Neural progenitor cell (in vitro differentiated cells): ENCODE measurements around the gene PIGK. TPM values are rescaled to one million over a fixed set of nuclear protein-coding genes. Genes with fewer than 3 reads are reported as not detected.
A peak's percentile ranks its signal among the peaks of the same experiment; 100 is the strongest.

Source experiments
- DNase-seq: peaks from one replicate; pipeline ENCODE4 v3.0.0-alpha.2; 2016; ENCODE audit warnings: low spot score
- H2AFZ ChIP-seq: fragments of 200-600 bp; sonication (generic); replicated peaks from 2 replicates; pipeline ENCODE4 v1.6.1; 2016; ENCODE audit warnings: antibody characterized with exemption
- H3F3A ChIP-seq: fragments of 200-600 bp; sonication (generic); 2 replicates; pipeline ENCODE4 v1.6.1; 2016; ENCODE audit warnings: antibody characterized with exemption, low read depth
- H3K27ac ChIP-seq: fragments of 200-600 bp; sonication (generic); 2 replicates; pipeline ENCODE4 v1.5.1; 2016; ENCODE audit warnings: mild to moderate bottlenecking
- H3K27me3 ChIP-seq: fragments of 200-600 bp; sonication (generic); 2 replicates; pipeline ENCODE4 v1.6.1; 2016; ENCODE audit warnings: mild to moderate bottlenecking, moderate library complexity
- H3K36me3 ChIP-seq: fragments of 200-600 bp; sonication (generic); 2 replicates; pipeline ENCODE4 v1.5.1; 2016
- H3K4me1 ChIP-seq: fragments of 200-600 bp; sonication (generic); 2 replicates; pipeline ENCODE4 v1.6.1; 2016; ENCODE audit warnings: mixed run types
- H3K4me2 ChIP-seq: fragments of 200-600 bp; sonication (generic); 2 replicates; pipeline ENCODE4 v1.6.1; 2016
- H3K4me3 ChIP-seq: fragments of 200-600 bp; sonication (generic); 2 replicates; pipeline ENCODE4 v1.5.1; 2016
- H3K79me2 ChIP-seq: fragments of 200-600 bp; sonication (generic); 2 replicates; pipeline ENCODE4 v1.6.1; 2016; ENCODE audit warnings: low read depth
- H3K9ac ChIP-seq: fragments of 200-600 bp; sonication (generic); 2 replicates; pipeline ENCODE4 v1.6.1; 2016
- H3K9me3 ChIP-seq: fragments of 200-600 bp; sonication (generic); 2 replicates; pipeline ENCODE4 v1.5.1; 2016; ENCODE audit warnings: low read depth
- H4K20me1 ChIP-seq: fragments of 200-600 bp; sonication (generic); 2 replicates; pipeline ENCODE4 v1.6.1; 2016; ENCODE audit warnings: low read depth
- H3K27ac Mint-ChIP-seq: 3 replicates; pipeline ENCODE4 v1.8.0; 2021; ENCODE audit warnings: mixed read lengths
- H3K27me3 Mint-ChIP-seq: 2 replicates; pipeline ENCODE4 v1.8.0; 2022; ENCODE audit warnings: low read depth, mild to moderate bottlenecking, inconsistent platforms, moderate library complexity, mixed read lengths; ENCODE audit not compliant: insufficient read depth
- H3K36me3 Mint-ChIP-seq: 3 replicates; pipeline ENCODE4 v1.8.0; 2021; ENCODE audit warnings: mixed read lengths
- H3K4me1 Mint-ChIP-seq: 3 replicates; pipeline ENCODE4 v1.8.0; 2021; ENCODE audit warnings: mixed read lengths
- H3K4me3 Mint-ChIP-seq: 3 replicates; pipeline ENCODE4 v1.8.0; 2021; ENCODE audit warnings: mild to moderate bottlenecking, moderate library complexity, mixed read lengths
- H3K9me3 Mint-ChIP-seq: 3 replicates; pipeline ENCODE4 v1.8.0; 2020; ENCODE audit warnings: mixed read lengths
- EZH2 ChIP-seq: fragments of 200-600 bp; sonication (generic); IDR thresholded peaks from 2 replicates; pipeline ENCODE4 v1.6.1; 2017; ENCODE audit warnings: antibody characterized with exemption, mild to moderate bottlenecking, moderate library complexity
- EZH2phosphoT487 ChIP-seq: fragments of 200-600 bp; sonication (generic); IDR thresholded peaks from 2 replicates; pipeline ENCODE4 v1.6.1; 2017; ENCODE audit warnings: antibody characterized with exemption
- total RNA-seq: library from RNA; depleted of rRNA; stranded (reverse); fragments of >200 nt; gene quantifications from 2 replicates; pipeline ENCODE4 v1.2.3, GENCODE V29; 2015; ENCODE audit warnings: low replicate concordance
- TF ChIP-seq, protein P1 (sequence below): fragments of 200-600 bp; sonication (generic); IDR thresholded peaks from 2 replicates; pipeline ENCODE4 v1.5.1; 2017; ENCODE audit warnings: antibody characterized with exemption, mild to moderate bottlenecking

PIGK gene
- total RNA-seq, 1 donor from 2014 or later, result 44.1 TPM

DNA sequence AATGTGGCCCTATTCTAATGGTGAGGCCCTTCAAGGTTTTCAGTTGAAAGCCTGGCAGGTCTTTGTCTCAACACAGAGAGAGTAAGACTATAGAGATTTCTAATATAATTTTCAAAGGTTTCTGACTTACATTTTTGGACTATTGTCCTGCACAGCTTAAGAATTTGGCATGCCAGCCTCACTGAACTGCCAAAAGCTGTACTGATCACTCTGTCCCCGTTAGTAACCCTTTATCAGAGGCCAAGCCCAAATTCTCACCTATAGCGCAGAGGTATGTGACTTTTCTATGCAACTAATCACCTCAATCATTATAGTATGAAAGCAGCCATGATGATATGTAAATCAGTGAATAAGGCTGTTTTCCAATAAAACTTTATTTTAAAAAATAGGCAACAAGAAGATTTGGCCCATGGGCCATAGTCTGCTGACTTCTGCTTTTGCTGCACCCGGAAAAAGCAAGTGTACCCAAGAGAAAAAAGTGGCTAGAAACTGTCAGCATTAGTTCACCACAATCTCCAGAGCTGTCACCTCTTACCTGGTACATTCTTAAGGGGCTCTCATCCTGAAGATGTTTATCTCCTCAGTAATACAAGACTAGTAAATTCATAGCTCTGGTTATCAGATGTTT lies 85.4 kb downstream of the PIGK start:
- H3K27ac ChIP-seq, result no peak overlapping the region
- H3K79me2 ChIP-seq, result no peaks in the 10 kb centered on the region
- no peaks in the 10 kb centered on the region for H3K27me3 ChIP-seq
- H3K27ac Mint-ChIP-seq, result no peak overlapping the region
- no peaks in the 10 kb centered on the region for H3K4me1 ChIP-seq
- no peaks in the 10 kb centered on the region for H3K36me3 Mint-ChIP-seq
- H3K4me3 Mint-ChIP-seq, result no peak overlapping the region
- no peaks in the 10 kb centered on the region for H3F3A ChIP-seq
- H3K27me3 Mint-ChIP-seq, result no peaks in the 10 kb centered on the region
- TF ChIP-seq EZH2, result no peak
- H3K9me3 ChIP-seq, result no peaks in the 10 kb centered on the region
- no peak overlapping the region for H3K4me2 ChIP-seq
- DNase-seq, result no peak
- H3K4me1 Mint-ChIP-seq, result no peaks in the 10 kb centered on the region
- H3K9ac ChIP-seq, result no peak overlapping the region
- H3K36me3 ChIP-seq, result no peaks in the 10 kb centered on the region
- no peaks in the 10 kb centered on the region for H3K9me3 Mint-ChIP-seq
- no peak overlapping the region for H3K4me3 ChIP-seq
- H4K20me1 ChIP-seq, result no peaks in the 10 kb centered on the region
- H2AFZ ChIP-seq, result no peak overlapping the region

DNA sequence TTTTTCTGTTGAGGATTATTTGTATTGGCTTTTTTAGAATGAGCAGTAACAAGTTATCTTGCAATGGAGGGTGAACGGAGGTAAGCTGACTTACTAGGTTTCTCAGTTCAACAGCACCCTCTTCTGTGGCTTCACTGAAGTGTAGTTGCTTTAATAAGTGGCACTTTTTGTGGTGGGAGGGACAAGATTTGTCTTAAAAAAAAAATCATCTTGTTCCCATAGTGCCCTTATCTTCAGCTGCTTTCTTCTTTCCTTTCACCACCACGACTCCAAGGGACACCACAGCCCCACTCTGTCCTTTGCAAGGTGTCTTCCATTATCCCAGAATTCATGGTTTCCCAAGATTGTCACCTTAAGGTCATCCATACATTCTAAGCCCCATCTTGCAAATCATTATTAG lies 92.9 kb downstream of the PIGK start:
- no peaks in the 10 kb centered on the region for H3K27me3 ChIP-seq
- no peak overlapping the region for H3K27ac ChIP-seq
- H3K79me2 ChIP-seq, result no peaks in the 10 kb centered on the region
- H3K36me3 ChIP-seq, result no peaks in the 10 kb centered on the region
- Mint-ChIP-seq H3K4me1 (peaks cover 5% of the 10 kb centered on the region), H3K27ac (no peak overlapping the region), H3K4me3 (no peak overlapping the region), H3K9me3 (no peaks in the 10 kb centered on the region), H3K27me3 (no peaks in the 10 kb centered on the region), H3K36me3 (no peaks in the 10 kb centered on the region)
- no peak overlapping the region for H3K9ac ChIP-seq
- no peaks in the 10 kb centered on the region for H3K9me3 ChIP-seq
- H2AFZ ChIP-seq, result no peak overlapping the region
- TF ChIP-seq, protein P1, sequence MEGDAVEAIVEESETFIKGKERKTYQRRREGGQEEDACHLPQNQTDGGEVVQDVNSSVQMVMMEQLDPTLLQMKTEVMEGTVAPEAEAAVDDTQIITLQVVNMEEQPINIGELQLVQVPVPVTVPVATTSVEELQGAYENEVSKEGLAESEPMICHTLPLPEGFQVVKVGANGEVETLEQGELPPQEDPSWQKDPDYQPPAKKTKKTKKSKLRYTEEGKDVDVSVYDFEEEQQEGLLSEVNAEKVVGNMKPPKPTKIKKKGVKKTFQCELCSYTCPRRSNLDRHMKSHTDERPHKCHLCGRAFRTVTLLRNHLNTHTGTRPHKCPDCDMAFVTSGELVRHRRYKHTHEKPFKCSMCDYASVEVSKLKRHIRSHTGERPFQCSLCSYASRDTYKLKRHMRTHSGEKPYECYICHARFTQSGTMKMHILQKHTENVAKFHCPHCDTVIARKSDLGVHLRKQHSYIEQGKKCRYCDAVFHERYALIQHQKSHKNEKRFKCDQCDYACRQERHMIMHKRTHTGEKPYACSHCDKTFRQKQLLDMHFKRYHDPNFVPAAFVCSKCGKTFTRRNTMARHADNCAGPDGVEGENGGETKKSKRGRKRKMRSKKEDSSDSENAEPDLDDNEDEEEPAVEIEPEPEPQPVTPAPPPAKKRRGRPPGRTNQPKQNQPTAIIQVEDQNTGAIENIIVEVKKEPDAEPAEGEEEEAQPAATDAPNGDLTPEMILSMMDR, result peak; percentile 87
- no peak for TF ChIP-seq EZH2phosphoT487
- TF ChIP-seq EZH2, result no peak
- peaks cover 7% of the 10 kb centered on the region for H3K4me1 ChIP-seq
- no peaks in the 10 kb centered on the region for H4K20me1 ChIP-seq
- no peaks in the 10 kb centered on the region for H3F3A ChIP-seq
- H3K4me3 ChIP-seq, result no peak overlapping the region
- H3K4me2 ChIP-seq, result no peak overlapping the region
- DNase-seq, result peak; percentile 78

DNA sequence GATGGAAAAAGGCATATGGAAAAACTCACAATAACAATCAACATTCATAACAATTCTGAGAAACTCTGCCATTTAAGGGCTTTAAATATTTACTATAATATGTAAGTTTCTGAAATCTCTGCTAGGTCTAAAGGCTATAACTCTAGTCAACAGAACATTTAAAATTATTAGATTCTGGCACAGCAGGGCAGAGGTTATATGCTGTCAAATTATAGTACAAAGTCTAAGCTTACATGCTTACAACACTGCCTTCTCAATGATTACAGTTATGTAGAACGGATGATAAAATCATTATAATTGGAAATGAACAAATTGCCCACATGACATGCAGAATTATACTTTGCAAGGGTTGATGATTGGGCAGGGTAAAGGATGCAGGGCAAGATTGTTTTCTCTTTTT lies 97.7 kb downstream of the PIGK start:
- Histone ChIP-seq H3K4me3 (no peak overlapping the region), H3K4me1 (peaks cover 7% of the 10 kb centered on the region)
- H3K27ac Mint-ChIP-seq, result no peak overlapping the region

DNA sequence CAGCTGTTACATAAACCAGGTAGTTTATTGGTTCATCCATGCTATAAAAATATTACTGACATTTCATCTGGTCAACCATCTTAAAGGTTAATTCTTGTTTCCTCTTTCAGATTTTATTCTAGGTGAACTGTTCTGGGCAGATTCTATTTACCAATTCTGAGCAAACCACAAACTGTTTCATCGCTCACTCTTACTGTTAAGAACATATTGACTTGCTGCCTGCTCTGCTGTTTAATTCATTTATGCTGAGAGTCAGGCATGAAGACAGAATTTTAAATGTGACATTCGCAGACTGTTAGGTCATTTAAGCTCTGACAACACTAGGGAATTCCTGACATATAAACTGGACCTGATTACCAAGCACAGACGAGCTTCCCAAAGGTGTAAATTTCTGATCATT lies 98.3 kb downstream of the PIGK start:
- Histone ChIP-seq H3K4me1 (peaks cover 7% of the 10 kb centered on the region), H3F3A (no peaks in the 10 kb centered on the region), H3K9ac (no peak overlapping the region), H3K36me3 (no peaks in the 10 kb centered on the region), H3K4me3 (no peak overlapping the region), H3K27me3 (no peaks in the 10 kb centered on the region), H4K20me1 (no peaks in the 10 kb centered on the region), H3K9me3 (no peaks in the 10 kb centered on the region), H3K4me2 (no peak overlapping the region), H3K79me2 (no peaks in the 10 kb centered on the region), H3K27ac (no peak overlapping the region), H2AFZ (no peak overlapping the region)
- Mint-ChIP-seq H3K36me3 (no peaks in the 10 kb centered on the region), H3K9me3 (no peaks in the 10 kb centered on the region), H3K27ac (no peak overlapping the region), H3K4me3 (no peak overlapping the region), H3K27me3 (no peaks in the 10 kb centered on the region), H3K4me1 (peaks cover 5% of the 10 kb centered on the region)
- TF ChIP-seq EZH2phosphoT487, result no peak
- TF ChIP-seq EZH2, result no peak
- TF ChIP-seq, protein P1, result no peak
- no peak for DNase-seq

More for the DNA sequence above, 97.7 kb downstream of the PIGK start:
- Histone ChIP-seq H3K27ac (no peak overlapping the region), H3K9ac (no peak overlapping the region), H3K9me3 (no peaks in the 10 kb centered on the region), H3K36me3 (no peaks in the 10 kb centered on the region), H2AFZ (no peak overlapping the region), H3K79me2 (no peaks in the 10 kb centered on the region), H3F3A (no peaks in the 10 kb centered on the region), H3K27me3 (no peaks in the 10 kb centered on the region), H3K4me2 (no peak overlapping the region), H4K20me1 (no peaks in the 10 kb centered on the region)
- H3K4me3 Mint-ChIP-seq, result no peak overlapping the region
- no peaks in the 10 kb centered on the region for H3K9me3 Mint-ChIP-seq
- no peaks in the 10 kb centered on the region for H3K36me3 Mint-ChIP-seq
- no peaks in the 10 kb centered on the region for H3K27me3 Mint-ChIP-seq
- TF ChIP-seq, protein P1, result no peak
- DNase-seq, result no peak
- peaks cover 5% of the 10 kb centered on the region for H3K4me1 Mint-ChIP-seq
